GM19463 (cell line): ENCODE results near the gene SPTBN1.
A peak's percentile ranks its signal among the peaks of the same experiment; 100 is the strongest.

Experiments
- ATAC-seq: cut with Tn5 transposase; IDR thresholded peaks from one replicate; pipeline ENCODE4 v1.9.1; 2021; ENCODE audit warnings: mild to moderate bottlenecking, moderate library complexity; ENCODE audit not compliant: unreplicated experiment

SPTBN1 gene

GRCh38 chr2:54667266-54667639 is 211.1 kb downstream of the SPTBN1 start:
- ATAC-seq, result no peak

- no peak for ATAC-seq
These were observed 211.9 kb downstream of the SPTBN1 start for GRCh38 chr2:54667726-54668650.

- no peak for ATAC-seq
These were observed 212.6 kb downstream of the SPTBN1 start for GRCh38 chr2:54668711-54669110.

- no peak for ATAC-seq
These were observed 213.8 kb downstream of the SPTBN1 start for GRCh38 chr2:54669677-54670484.

GRCh38 chr2:54670485-54671009 is 214.4 kb downstream of the SPTBN1 start:
- no peak for ATAC-seq

GRCh38 chr2:54671010-54671409 is 214.9 kb downstream of the SPTBN1 start:
- no peak for ATAC-seq

- no peak for ATAC-seq
These were observed 215.9 kb downstream of the SPTBN1 start for GRCh38 chr2:54671875-54672589.

GRCh38 chr2:54672590-54673456 is 216.7 kb downstream of the SPTBN1 start:
- ATAC-seq, result peak; percentile 48

- ATAC-seq, result peak; percentile 64
These were observed 217.4 kb downstream of the SPTBN1 start for GRCh38 chr2:54673501-54673998.

GRCh38 chr2:54675281-54675680 is 219.2 kb downstream of the SPTBN1 start:
- no peak for ATAC-seq

GRCh38 chr2:54675738-54676137 is 219.6 kb downstream of the SPTBN1 start:
- ATAC-seq, result no peak

GRCh38 chr2:54676656-54677055 is 220.5 kb downstream of the SPTBN1 start:
- ATAC-seq, result no peak

GRCh38 chr2:54677476-54678265 is 221.5 kb downstream of the SPTBN1 start:
- no peak for ATAC-seq

GRCh38 chr2:54678719-54679118 is 222.6 kb downstream of the SPTBN1 start:
- no peak for ATAC-seq

- peak; percentile 84 for ATAC-seq
These were observed 224.4 kb downstream of the SPTBN1 start for GRCh38 chr2:54680397-54681041.

GRCh38 chr2:54681416-54681815 is 225.3 kb downstream of the SPTBN1 start:
- ATAC-seq, result no peak

GRCh38 chr2:54683596-54683995 is 227.5 kb downstream of the SPTBN1 start:
- ATAC-seq, result no peak

GRCh38 chr2:54685263-54685775 is 229.2 kb downstream of the SPTBN1 start:
- ATAC-seq, result no peak
